NCI-H2107 (cell line): ENCODE results near the gene CDYL.
A peak's percentile ranks its signal among the peaks of the same experiment; 100 is the strongest.
"Not testable (repeated sequence)": the region's sequence is repeated elsewhere in the genome, so short reads cannot be mapped to it uniquely, and the experiment has no call there.

Source experiments
- DNase-seq: peaks from one replicate; lab custom pipeline; 2025; lab: John Stamatoyannopoulos, UW

Gene CDYL

DNA sequence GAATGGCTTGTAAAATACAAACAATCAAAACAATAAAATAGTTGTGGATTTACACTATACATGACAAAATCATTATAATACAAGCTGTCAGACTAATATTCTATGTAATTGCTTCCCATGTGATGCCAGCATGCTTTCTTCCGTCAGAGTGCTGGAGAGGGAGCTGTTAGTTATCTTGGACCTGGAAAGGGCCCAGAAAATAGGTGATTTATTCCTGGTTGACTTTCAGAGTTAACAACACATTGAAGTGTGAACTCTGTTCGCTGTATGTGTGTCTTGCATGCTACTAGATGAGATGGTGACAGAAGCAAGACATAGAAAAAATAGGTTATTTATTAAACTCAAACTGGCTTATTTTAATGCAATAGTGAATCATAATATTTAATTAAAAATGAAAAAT lies 70.2 kb downstream of the CDYL start:
- no peak for DNase-seq

DNA sequence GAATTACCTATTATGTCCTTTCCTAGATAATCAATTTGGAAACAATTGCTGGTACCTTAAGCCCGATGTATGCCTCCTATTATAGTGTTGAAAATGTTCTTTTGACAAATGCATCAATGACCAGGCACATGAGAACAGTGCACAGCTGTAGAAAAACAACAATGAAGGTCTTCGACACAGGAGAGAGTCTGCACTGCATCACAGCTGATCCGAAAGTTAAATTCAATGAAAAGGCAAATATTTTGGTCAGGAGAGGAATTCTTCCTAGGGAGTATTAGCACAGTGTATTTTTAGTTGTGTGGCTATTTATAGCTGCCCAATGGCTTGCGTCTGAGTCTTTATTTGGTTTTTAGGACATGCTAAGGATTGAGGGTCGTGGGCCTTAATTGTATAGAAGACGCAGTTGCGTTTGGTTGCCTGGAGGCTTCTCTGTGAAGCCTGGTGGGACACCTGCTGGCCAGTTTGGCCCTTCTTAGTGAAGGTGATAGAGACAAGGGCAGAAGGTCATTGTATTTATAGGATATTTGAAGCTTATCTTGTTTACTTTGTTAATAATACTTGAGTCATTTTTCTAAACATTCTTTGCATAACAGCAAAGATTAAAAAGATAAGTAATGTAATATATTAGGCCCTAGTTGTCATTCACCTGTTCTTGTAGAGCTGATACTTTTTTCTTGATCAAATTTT lies 72.3 kb downstream of the CDYL start:
- no peak for DNase-seq

DNA sequence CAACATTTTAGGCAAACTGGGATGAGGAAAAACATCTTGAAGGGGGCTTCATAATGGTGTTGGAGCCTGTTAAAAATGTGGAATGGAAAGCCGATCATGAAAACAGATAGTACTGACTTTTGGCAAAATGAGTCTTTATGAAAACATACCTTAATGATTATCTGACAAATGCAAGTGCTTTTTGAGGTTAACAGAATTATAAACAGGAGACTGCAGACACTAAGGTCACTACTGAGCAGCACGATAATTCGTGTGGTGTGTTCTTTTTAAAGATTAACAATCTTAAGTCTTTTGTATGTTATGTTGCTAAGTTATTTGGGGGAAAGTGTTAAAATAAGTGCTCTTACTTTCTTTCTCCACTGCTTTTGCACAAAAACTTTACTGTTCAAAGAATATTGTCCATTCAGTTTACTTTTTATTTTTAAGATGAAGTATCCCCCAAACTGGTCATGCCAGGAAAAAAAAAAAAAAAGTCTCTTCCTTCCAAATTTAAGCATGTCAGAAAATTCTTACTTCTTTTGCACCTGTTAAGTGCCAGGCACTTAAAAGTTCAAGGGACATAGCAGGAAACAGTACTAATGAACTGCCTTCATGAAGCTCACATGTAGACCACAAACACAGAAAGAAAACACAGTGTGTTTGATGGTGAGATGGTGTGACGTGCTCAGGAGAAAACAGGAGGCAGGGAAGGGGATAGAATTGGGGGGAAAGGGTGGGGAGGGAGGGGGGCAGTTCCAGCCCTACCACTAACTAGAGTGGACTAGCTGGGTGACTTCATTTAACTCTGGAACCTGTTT lies 73.2 kb downstream of the CDYL start:
- no peak for DNase-seq

DNA sequence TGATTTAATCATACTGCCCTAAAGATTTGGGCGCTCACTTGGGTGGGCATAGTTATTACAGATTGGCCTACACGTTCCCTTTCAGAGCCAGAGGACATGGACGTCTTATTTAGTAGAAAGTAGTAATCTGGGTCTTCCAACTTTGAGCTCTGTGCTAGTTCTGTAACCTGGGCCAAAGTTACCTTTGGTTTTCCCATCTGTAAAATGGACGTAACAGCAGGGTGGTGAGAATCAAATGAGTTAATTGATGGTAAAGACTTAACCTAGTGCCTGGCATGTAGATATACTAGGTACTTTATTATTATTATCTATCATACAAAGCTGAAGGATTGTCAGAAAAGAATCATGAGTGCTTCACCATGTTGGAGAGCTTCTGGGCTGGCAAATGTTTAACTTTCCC lies 74.8 kb downstream of the CDYL start:
- no peak for DNase-seq

DNA sequence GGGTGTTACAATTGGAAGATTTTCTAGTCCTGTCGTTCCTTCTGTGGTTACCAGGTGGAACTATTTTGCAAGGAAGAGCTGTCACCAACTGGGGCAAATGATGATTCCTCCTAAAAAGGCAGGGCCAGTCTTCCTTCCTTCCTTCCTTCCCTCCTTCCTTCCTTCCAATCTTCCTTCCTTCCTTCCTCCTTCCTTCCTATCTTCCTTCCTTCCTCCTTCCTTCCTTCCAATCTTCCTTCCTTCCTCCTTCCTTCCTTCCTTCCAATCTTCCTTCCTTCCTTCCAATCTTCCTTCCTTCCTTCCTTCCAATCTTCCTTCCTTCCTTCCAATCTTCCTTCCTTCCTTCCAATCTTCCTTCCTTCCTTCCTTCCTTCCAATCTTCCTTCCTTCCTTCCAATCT lies 76.0 kb downstream of the CDYL start:
- DNase-seq = not testable (repeated sequence)

DNA sequence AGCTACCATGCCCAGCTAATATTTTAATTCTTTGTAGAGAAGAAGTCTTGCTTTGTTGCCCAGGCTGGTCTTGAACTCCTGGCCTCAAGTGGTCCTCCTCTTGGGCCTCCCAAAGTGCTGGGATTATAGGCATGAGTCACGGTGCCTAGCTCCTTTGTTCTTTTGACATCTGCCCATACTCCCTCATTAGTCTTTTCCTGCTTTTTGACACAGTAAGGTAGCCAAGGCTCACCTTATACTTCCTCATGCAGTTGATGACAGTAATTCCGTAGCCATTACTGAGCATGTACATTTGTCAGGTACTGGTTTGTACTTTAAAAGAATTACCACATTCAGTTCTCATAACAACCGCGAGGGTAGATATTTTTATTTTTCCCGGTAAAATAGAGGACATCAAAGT lies 76.7 kb downstream of the CDYL start:
- no peak for DNase-seq

DNA sequence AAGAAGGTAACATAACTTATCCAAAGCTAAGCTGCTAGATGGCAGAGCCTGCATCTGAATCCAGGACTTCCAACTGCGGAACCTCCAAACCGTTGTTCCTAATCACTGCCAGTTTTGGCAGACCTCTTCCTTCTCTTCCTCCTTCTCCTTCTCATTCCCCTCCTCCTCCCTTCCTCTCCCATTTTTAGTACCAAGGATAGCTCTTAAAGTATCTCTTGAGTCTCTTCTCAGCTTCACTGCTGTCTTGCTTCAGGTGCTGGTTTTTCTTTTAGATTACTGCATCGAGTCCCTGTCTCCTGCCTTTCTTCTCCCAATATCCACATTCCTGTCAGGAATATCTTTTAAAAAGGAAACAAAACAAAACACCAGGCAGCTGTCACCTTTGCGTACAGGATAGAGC lies 77.1 kb downstream of the CDYL start:
- no peak for DNase-seq

DNA sequence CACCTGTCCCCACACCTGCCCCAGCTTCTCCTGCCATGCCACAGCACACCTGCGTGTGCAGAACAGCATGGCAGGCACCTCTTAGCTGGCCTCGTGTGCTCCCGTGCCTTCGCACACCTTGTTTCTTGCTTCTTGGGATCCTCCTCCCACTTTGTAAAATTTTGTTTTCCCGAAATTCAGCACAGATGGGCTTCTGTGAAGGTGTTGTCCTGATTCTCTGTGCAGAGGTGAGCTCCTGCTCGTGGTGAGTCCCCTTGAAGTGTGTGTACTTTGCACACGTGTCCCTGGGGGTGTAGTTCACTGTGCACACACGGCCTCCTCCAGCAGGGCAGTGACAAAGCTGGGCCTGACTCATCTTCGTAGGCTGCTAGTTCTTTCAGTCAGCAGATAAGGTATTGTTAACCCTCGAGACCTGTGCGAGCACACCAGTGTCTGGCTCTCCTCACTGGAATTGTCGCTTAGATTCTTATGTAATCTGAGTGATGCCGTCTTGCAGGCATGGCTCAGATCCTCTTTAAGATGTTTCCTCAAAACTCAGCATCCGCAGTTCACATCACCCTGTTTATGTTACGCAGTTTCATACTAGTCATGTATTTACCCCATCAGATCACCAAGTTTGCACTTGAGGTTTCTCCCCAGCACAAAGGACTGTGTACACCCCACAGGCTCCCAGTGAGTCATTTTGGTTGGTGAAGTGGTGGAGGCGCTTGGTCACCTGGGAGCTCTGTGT lies 77.7 kb downstream of the CDYL start:
- peak; percentile 55 for DNase-seq

DNA sequence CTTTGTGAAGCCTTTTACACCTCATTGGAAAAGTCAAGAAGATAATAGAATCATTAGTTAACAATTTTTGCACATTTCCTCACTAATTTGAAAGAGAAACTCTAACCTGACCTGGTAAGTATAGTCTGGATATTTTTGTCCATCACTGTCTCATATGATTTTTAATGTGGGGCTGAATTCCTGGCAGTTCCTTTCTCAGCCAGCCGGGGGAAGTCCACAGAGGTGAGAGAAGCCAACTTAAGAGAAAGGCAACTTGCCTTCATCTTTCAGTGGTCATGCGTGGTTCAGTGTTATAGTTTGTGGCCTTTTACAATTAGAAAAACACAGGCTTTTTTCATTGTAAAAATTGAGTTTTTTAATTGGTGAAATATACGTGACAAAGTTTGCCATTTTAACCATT lies 80.6 kb downstream of the CDYL start:
- DNase-seq = no peak

DNA sequence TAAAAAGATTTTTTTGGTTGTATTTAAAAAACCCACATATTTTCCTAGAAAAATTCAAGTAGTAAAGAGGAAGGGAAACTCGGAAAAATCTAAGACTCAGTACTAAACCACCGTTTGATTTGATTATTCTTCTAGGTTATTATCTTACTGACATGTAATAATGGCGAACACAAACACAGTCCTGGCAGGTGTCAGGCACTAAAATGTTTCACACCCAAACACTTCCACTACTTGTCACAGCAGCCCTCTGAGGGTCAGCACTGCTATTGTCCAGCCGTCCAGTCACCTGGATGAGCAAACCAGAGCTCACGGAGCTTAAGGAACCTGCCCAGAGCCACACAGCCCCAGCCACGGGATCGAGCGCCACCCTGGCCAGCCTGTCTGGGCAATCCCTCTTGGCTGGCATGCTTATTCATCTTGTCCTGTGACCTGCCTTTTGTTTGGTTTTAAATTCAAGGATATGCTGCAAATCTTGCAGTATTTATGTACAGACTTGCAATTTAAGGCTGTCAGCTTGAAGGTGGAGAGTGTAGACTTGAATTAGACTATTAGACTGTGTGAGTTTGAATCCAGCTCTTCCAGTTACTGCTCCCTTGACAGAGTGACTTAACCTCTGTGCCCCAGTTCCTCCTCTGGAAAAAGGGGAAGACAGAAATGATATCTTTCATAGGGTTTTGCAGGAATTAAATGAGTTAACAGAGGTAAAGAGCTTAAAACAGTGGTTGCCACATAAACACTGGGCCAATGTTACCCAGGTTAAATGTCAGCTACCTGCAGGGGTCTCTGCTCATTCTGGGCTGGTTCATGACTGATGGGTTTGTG lies 82.2 kb downstream of the CDYL start:
- no peak for DNase-seq

DNA sequence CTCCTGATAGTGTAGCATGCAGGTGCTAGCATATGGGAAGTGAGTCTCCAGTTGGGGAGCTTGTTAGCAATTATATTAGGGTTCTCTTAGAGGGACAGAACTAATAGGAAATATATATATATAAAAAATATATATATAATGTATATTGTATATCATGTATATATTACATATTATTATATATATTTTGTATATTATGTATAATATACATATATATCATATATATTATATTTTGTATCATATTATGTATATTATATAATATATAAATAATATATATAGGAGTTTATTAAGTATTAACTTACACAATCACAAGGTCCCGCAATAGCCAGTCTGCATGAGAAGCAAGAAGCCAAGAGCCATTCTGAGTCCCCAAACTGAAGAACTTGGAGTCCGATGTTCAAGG lies 84.2 kb downstream of the CDYL start:
- no peak for DNase-seq

DNA sequence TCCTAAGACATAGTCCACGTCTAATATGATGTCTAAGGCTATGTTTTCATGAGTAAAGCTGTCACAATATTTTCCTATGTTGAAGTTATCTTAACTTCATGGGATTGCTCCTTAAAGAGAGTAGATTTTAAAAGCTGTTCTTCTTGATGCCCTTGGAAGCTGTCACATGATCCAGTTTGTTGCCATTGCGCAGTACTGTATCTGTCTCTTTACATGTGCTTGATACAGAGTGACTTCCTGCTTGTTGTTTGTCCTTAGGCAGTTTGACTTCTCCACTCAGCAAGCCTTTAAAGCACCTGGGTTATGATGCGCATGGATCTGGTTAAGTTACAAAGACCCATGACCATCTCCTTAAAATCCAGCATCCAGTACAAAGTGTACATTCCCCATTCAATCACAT lies 85.4 kb downstream of the CDYL start:
- DNase-seq = no peak

DNA sequence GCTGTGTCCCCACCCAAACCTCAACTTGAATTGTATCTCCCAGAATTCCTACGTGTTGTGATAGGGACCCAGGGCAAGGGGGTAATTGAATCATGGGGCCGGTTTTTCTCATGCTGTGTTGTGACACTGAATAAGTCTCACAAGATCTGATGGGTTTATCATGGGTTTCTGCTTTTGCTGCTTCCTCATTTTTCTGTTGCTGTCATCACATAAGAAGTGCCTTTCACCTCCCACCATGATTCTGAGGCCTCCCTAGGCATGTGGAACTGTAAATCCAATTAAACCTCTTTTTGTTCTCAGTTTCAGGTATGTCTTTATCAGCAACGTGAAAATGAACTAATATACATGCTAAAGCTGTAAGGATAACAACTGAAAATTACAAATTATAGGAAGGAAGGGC lies 88.3 kb downstream of the CDYL start:
- no peak for DNase-seq

DNA sequence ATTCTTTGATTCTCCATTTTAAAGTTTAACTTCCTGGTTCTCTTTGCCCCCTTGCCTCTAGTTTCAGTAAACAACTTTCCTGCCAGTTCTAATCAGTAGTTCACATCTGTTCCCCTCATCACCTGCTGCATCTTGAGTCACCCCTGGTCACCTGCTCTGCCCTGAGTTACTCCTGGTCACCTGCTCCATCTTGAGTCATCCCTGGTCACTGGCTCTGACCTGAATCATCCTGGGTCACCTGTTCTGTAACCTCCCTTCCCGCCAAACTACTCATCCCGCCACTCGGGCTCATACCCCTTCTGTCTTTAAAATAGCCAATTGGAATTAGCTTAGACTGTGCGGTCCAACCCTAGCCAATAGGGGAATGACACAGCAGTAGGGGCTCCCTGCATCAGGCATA lies 88.8 kb downstream of the CDYL start:
- not testable (repeated sequence) for DNase-seq

DNA sequence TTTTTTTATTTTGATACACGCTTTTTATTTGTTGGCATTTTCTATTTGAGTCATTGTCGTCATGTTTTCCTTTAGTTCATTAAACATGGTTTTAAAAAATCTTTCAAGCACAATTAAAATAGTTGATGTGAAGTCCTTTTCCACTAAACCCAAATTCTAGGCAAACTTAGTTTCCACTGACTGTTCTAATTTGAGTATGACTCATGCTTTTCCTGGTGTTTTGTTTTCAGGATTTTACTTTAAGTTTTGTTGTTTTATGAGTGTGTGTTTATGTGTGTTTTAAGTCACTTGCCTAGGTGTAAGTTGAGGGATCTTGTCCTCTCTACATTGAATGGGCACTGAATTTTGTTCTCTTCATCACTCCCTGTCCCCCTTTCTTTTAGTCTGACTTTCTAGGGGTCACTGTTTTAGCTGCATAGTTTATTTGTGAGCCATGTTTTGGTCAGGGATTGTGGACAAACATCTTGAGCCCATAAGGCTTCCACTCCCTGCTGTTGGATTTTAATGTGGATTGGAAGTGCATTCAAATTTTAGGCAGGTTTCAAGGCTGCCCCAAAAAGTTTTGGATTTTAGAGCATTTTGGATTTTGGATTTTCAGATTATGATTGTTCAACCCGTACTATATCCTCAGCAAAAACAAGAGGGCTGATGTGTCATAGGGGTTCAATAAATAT lies 94.8 kb downstream of the CDYL start:
- DNase-seq = no peak

DNA sequence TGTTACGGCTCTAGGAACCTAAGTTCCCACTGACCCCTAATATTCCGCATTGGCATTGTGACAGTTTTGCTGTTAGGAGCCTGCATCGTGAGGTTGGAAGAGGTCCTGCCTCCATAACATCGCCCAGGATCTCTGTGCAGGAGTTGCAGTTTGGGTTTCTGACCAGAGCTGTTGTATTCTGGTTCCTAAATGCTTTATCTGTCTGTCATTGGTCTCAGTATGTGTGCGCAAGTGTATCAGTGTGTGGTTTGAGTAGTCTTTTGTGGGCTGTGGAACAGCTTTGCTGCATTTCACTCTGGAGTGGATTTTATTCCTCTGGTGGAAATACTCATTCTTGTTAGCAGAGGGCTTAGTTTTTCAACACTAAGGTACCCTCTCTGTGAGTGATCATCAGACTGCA lies 95.6 kb downstream of the CDYL start:
- no peak for DNase-seq

DNA sequence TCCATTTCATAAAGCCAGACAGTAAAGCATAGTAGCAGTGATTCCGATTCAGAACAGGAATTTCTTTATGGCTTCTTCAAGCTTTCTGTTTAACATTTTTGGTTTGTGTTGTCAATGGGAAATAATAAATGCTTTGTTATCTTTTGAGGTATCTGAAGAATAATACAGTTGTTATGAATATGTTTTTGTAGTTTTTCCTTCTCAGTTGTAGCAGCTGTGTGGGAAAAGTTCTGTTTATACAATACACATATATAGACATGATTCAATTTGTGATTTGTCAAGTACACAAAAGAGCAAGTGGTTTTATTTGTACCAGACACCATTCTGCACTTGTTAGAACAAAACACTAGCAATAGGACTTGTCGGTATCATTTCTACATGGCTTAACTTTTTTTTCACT lies 96.6 kb downstream of the CDYL start:
- no peak for DNase-seq

DNA sequence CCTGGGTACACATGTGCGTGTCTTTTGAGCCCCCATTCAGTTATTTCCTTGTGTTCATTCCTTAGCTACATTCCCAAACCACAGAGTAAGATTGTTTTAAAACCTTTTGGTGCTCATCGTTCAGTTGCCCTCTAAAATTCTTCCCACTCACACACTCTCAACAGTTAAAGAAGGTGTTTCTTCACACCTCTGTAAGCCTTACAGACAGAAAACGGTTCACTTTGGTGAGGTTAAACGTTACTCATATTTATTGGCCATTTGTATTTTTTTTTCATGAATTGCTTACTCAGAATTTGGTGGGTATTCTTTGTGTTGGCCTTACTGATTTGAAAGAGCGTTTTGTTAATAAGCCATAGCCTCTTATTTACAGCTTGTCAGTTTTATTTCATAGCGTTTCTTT lies 97.7 kb downstream of the CDYL start:
- no peak for DNase-seq

DNA sequence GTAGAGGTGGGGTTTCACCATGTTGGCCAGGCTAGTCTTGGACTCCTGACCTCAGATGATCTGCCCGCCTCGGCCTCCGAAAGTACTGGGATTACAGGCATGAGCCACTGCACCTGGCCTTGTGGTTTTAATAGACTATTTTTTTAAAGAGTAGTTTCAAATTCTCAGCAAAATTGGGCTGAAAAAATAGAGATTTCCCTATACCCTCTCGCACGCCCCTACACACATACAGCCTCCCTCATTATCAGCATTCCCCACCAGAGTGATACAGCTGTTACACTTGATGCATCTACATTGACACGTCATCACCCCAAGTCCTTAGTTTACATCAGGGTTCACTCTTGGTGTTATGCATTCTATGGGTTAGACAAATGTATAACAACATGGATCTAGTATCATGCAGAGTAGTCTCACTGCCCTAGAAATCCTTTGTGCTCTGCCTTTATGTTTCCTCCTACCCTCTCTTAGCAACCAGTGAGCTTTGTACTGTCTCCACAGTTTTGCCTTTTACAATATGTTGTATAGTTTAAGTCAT lies 103.6 kb downstream of the CDYL start:
- no peak for DNase-seq

DNA sequence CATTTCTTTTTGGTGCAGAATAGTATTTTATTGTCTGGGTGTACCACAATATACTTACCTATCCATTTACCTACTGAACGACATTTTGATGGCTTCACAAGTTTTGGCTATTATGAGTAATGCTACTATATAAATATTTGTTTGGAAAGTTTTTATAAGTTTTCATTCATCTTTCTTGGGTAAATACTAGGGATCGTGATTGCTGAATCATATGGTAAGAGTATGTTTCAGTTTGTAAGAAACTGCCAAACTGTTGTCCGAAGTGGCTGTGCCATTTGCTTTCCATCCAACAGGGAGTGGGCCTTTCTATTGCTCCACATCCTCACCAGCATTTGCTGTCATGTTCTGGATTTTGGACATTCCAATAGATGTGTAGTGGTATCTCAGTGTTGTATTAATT lies 104.2 kb downstream of the CDYL start:
- DNase-seq = no peak

DNA sequence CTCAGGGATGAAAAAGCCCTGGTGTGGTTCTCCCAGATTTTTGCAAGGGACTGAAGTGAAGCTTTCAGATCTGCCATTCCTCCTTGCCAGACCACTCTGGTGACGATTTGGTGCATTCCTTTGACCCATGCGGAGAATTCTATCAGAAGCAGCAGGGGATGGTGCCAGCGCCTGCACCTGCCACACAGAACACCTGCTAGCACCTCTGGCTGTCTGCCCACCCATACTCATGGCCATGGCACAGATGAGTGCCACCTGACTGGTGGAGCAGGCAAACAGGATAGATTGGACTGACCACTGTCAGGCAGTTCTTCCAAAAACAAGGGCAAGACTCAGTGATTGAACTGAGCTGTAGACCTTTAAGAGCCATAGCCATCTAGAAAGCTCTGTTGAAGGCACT lies 107.1 kb downstream of the CDYL start:
- DNase-seq = peak; percentile 33
